Activated T-cell treated with anti-CD3 and anti-CD28 coated beads for 1 hour (primary cell): Measurements from ENCODE around the gene SORL1.

Source experiments
- DNase-seq: peaks from one replicate; pipeline ENCODE4 v3.0.0-alpha.2; 2020; ENCODE audit warnings: low read depth

SORL1 gene

DNA sequence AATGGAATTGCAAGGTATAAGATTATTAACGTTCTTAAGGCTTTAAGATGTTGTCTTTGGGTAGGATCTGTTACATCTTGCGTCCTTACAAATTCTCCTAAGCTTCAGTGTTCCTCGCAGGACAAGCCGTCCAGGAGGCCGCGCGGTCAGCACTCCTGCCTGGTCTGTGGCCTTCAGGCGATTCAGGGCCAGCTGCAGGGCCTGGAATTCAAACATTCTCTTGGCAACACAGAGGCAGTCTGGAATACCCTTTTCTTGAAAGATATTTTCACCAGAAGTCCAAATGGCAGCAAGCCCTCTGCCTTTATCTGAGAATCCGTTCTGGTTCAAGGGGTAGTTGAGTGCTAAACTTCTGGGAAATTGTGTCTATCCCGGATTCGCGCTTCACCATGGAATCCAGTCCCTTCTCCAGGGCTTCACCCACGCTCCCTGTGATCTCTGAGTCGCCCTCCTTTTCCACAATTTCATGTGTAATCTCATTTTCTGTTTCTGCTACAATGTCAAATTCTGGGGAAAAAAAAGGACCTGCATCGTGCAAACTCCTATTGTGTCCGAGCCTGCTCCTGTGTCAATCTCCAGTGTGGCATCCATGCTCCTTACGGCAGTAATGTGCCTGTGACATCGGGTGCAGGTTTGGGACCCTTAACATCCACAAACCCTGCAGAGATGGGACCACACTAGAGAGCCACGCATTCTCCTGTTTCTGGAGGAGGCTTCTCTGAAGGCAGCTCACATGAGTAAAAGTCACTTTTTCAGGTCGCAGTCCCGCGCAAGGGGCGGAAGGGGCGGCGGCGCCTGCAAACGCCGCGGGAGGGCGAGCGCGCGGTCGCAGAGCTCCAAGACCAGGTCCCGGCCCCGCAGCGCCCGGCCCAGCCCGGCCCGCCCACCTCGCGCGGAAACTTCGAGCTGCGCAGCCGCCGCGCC is 25.4 kb upstream of the SORL1 start:
- no peak for DNase-seq

DNA sequence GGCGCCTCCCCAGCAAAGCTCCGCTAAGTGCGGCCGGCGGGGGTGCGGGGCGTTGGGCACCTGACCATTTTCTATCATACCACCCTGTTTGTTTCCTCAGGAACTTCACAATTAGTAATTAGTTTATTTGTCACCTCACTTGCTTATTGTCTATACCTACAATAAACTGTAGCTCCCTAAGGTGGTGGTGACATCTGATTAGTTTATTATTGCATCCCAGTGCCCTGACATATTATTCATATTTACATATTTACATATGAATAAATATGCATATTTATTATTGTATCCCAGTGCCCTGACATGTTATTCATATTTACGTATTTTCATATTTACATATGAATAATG is 24.7 kb upstream of the SORL1 start:
- no peak for DNase-seq

DNA sequence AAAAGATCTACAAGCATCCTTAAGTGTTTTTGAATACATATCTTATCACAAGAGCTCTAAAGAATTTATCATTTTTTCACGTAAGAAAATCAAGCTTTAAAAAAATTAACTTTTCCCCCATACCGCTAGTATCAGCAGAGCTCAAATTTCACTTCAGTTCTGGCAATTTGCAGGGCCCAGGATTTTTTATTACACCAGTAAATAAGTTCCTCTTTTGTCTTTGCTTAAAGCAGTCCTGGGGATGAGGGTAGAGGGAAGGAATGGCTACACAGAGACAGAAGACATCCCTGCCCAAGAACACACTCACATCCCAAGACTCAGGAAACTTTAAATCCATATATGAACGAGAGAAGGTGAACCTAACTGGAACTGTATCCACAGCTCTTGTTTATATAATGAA is 22.6 kb upstream of the SORL1 start:
- DNase-seq, result no peak

DNA sequence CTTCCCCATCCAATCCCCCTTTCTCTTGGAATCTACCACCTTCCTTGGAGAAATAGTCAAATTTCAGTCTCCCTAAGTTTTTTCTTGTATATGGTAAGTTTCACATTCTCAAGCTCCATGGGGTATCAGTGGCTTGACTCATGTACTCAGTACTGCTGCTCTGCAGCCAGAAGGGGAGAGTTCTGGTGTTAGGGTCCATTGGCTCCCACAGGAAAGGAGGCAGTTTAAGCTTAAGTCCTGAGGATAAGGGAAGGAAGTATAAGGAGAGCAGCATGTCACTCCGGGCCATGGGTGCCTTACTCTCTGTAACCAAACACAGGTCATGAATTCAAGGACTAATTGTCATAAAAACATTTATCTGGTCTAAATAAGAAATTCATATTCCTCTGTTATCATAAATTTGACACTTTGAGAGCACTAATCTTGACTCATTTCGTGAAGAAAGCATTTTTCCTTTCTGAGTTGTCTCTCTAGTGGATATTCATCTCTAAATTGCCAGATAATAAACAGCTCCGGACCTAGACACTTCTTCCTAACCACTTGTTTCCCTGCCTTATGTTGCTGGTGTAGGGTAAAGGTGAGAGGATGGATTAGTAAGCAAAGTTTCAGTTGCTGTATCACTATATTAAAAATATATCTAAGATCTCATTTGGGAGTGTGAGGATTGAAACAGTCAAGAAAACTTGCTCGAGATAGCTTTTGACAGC is 20.1 kb upstream of the SORL1 start:
- no peak for DNase-seq

DNA sequence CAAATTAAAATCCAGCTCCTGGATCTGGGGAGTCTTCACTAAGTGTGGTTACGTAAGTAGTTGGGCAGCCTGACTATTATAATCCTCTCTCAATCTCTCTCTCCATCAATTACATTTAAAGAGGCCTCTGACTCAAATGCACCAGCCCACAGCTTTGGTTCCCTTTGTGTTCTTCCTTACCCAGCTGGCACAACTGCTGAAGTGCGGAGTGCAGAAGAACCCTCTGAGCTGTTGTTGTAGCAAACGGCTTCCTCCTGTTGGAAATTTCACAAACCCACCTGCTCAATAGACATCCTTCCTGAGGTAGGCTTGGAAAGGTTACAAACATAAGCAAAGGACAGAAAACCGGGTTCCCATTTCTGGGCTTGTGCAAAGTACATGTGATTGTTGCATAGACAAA is 17.0 kb upstream of the SORL1 start:
- DNase-seq, result no peak

DNA sequence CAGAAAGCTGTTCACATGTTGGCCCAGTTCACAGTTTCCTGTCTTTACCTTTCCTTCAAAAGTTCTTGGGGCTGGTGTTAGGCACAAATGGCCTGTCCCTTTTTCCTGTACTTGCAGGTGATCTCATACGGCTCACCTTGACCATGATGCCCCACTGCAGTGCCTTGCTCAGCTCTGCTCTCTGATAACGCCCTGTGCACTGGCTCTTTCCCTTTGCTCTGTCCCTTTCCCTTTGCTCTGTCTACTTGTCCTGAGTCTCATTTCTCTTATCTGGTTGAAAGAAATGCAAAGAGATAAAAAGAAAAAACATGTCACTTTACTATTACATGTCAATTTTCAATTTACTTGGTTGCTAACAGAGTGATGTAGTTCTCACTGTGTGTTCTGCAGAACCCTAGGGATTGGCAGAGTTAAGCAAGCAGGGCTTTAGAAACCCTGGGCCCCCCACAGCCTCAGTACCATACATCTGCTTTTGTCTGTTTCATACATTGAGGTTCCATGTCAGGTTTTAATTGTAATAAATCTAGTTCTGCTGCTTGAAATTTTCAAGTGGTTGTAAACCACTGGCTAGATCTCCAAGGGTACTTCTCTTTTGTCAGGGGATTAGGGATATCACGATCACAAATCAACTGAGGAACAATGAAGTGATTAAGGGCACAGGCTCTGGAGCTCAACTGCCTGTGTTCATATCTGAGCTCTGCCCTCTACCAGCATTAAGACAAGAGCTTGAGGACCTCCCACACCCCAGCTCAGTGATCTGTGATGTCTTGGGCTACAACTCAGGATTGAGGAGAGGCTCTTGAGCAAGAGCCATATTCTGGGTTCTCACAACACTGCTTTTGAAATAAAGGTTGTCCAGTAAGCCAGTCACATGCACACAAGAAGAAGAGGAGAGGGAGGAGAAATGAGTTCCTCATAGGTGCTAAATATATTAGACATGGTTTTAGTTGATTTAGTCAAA is 16.3 kb upstream of the SORL1 start:
- no peak for DNase-seq

DNA sequence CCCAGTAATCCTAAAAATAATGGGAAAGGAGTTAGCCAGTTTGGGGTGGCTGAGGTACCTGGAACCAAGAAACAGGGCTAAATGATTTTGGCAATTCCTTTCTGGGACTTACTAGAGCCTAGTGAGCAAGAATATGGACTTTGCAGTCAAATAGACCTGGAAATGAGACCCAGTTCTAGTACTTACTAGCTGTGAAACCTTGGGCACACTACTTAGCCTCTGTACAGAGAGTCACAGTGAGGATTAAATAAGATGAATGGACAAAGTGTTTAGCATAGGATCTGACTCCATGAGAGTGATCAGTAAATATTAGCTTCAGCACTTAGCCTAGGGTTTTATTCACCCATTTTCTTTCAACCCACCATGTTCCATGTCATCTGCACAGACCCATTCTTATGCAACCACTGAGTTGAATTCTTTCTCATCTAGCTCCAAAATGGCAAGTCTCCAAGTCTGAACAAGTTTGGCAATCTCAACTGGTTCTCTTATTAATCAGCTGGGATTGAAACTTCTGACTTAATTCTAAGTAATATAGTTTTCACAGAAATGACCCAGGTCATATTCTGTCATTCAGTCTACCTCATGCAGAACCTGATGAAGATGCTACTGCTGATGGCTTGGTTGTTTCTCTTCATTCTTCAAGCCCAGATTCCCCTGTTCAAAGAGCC is 15.0 kb upstream of the SORL1 start:
- DNase-seq, result no peak

DNA sequence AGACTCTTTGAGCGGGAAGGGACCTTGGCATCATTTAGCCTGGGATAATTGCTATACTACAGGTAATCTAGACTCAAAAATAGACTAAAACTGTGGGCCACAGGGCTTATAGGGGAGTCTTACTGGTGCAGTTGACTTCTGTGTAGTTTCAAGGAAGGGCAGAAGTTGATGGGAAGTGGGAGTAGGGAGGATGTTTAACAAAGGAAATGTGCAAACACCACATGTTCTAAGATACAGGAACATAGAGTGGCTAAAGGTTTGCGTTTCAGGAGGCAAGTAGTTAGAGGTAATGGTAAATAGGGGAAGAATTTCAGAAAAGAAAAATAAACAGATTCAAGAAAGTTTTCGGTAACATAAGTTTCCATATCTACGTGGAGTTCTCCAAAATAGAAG is 14.4 kb upstream of the SORL1 start:
- no peak for DNase-seq

DNA sequence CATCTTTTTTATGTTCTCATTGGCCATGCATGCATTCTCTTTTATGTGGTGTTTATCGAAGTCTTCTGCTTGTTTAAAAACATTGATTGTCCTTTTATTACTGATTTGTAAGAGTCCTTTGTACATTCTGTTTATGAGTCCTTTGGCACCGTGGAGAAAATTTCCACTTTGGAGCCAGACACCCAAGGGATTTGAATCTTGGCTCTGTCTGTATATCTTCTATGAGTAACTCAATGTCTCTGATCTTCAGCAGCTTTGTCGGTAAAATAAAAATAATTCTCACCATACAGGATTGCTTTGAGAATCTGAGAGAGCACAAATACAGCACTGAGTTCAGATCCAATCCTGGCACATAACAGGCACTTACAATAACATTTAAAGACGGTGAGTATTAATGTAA is 12.8 kb upstream of the SORL1 start:
- no peak for DNase-seq

DNA sequence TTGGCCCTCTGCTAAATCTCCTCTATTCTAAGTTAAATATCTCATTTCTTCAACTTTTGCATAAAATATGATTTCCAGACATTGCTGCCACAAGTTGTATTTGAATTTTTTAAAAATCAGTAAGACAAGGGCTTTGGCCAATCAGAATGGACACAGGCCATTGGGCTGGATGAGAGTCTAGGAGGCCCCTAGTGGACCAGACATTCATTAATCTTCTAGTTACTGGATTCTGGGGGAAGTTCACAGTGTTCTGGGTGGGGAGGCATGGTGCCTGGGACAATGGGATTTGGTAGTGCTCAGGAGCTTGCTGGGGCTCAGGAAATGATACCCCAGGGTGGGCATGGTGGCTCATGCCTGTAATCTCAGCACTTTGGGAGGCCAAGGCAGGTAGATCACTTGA is 12.4 kb upstream of the SORL1 start:
- no peak for DNase-seq

DNA sequence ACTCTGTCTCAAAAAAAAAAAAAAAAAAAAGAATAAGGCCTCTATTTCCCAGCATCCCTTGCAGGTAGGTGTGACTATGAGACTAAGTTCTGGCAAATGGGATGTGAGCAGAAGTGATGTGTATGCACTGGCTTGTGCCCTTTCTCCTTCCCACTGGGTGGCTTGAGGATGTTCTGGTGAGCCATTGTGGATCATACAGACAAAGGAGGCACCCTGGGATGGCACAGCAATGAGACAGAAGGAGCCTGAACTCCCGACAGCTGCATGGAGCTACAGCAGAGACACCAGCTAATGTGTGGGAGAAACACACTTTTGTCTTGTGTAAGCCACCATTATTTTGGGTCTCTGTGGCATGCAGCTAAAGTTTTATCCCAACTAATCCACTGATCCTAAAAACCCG is 10.6 kb upstream of the SORL1 start:
- DNase-seq, result no peak

DNA sequence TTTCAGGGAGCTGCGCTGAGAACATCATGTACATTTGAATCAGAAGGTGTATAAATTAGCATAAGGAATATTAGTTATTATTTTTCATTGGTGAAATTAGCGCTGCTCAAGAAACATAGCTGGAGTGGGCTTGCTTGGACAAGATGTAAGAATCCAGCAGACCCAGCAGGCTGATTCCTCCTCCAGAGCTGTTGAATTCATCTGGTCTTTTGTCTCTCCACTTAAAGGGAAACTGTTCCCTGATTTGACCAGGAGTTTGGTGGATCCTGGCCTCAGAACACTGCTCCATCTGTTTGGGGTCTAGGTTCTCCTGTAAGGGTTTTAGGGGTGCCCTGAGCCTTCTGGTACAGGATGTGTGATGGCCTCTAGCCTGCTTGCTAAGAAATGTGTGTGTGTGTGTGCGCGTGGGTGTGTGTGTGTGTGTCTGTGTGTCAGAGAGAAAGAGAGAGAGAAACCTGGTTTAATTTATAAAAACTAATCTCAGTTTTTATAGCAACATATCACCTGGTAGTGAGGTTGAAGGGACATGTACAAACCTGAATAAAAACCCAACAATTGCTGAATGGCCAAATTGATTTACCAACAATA is 8.3 kb upstream of the SORL1 start:
- DNase-seq, result no peak

DNA sequence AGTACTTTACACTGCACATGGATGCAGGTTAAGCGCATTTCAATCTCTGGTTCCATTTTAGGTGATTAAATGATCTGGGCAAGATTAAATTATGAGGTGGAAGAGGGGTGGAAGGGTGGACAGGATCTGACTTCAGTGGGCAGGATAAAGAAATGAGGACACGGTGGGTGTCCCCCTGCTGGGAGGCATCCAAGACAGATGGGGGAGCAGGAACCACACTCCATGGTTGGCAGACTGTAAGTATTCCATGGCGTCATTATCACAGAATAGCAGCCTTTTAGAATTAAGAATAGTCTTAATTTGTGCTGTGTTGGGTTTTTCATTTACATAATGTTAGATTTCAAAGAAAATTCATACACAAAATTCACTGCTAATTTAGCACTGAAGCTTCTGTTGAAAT is 7.6 kb upstream of the SORL1 start:
- no peak for DNase-seq

DNA sequence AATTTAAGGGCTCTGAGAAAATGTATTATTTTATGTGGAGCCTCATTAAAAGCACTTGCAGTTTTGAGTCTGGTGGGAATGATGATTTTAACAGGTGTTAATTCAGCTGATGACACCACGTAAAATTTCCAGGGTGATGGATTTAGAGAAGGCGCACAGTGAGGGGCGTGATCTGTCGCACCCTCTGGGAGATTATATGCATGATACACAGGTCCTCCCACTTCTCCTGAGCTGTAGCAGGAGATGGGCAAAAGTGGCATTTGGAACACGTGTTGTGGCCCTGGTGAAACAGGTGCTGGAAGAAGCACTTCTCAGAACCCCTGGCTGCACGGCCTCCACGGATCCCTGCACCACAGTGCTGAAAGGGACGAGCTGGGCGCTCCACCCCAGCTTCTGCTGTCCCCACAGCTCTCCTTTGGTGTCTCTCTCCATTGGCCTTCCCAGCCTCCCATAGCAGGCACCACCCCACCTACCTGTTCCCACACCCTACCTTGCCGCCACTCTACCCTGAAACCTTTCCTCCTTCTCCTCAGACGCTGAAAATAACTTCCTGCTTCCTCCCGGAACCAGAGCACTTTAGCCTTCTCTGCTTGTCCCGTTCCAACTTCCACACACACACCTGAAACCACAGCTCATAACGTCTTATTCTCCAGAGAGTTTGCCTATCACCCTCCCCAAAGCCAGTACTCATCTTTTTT is 6.9 kb upstream of the SORL1 start:
- no peak for DNase-seq

DNA sequence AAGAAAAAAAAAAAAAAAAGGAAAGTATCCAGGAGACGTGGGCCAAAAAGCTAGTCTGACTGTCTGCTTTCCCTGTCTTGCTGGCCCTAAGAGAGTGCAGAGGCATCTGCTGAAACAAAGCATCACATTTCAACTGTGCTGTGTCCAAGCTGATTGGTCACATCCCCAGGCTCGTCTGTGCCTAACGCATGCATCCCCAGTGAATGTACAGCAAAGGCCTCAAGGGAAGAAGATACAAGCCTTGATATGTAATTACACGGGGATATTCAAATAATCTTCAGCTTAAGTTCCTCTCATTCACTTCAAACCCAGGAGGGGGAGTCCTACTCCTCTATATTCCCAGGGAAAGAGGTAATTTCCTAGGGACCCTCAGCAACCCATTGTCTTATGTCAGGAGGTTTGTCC is 5.4 kb upstream of the SORL1 start:
- no peak for DNase-seq

DNA sequence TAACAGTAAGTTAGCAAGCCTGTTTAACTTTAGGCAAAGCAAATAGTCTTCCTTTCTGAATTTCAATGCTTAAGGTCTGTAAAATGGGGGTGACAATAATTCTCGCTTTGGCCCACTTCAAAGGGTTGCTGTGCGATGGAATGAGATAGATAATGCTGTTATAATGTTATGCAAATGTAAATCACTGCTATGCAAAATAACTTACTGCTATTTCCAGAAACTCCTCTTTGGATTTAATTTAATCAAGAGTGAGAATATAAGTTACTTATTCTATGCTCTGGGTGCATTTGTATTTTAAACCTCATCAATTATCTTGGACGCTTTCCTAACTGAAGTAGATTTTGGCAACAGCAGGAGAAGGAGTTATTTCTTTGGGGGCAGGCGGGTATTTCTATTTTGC is 4.1 kb upstream of the SORL1 start:
- DNase-seq, result no peak

DNA sequence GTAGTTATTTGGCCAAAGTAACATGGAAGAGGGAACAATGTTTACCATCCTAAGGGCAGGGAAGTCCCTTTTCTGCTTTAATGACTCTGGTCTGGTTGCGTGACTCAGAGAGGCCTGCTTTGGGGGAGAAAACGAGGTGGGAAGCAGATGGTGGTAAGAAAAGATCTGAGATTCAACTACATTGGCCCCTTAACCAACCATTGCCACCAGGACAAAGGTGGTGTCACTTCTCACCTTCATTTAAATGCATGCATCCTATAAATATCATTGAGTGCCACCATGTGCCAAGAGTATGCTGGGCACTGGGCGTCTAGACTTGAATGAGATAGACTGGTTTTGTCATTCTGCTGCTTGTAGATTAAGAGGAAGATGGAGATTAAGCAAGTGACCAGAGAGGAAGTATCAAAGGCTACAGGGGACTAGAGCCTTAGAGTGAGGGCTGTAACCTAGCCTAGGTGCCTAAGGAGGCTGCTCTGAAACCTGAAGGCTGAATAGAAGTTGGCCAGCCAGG is 3.6 kb upstream of the SORL1 start:
- DNase-seq, result no peak

DNA sequence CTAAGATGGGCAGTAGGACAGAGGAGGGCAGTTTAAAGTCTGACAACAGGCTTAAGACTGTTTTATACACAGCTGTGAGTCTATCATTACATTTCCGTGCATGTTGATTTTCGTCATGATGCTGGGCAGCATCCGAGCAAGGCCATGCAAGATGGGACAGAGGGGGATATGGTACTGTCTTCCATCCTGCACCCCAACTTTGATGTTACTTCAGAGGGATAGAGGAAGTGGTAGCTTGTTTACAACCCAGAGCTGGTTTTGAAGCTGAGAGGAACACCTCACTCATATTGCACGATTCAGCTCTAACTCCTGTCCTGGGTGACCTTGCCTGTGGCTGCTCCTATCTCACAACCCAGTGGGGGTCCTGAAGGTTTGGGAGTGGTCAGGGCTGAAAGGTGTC is 3.0 kb upstream of the SORL1 start:
- no peak for DNase-seq

DNA sequence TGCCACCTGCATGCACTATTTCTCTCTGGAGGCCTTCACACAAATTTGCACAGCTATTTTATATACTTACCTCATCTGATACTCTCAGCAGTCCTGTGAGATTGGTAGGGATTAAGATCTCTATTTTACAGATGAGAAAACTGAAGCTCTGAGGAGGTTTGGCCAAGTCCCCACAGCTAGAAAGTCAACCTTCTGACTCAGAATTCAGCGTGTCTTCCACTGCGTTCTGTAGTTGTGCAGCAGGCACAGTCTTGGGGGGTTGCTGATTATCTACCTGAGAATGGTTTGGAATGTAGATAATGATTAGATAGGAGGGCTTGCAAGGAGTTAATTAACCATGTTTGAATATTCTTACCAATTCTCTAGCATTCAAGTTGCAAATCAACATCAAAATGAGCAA is 2.5 kb upstream of the SORL1 start:
- DNase-seq, result no peak

DNA sequence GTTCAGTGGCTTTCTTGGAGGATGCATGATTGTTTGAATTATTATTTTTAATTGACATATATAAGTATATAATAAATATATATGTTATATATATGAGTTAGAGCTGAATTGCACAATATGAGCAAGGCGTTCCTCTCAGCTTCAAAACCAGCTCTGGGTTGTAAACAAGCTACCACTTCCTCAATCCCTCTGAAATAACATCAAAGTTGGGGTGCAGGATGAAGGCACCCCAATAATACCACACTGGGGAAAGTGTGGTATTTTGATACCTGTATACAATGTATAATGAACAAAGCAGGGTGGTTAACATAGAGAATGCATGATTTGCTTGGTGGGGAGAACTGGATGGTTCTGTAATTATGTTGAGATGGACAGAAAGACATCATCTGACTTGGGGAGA is 1.7 kb upstream of the SORL1 start:
- no peak for DNase-seq
